ENCODE measurements around the gene BMPR2.

GRCh38 chr2:202490479-202490878 lies 114.4 kb downstream of the BMPR2 start:
- TF ChIP-seq, protein P1, sequence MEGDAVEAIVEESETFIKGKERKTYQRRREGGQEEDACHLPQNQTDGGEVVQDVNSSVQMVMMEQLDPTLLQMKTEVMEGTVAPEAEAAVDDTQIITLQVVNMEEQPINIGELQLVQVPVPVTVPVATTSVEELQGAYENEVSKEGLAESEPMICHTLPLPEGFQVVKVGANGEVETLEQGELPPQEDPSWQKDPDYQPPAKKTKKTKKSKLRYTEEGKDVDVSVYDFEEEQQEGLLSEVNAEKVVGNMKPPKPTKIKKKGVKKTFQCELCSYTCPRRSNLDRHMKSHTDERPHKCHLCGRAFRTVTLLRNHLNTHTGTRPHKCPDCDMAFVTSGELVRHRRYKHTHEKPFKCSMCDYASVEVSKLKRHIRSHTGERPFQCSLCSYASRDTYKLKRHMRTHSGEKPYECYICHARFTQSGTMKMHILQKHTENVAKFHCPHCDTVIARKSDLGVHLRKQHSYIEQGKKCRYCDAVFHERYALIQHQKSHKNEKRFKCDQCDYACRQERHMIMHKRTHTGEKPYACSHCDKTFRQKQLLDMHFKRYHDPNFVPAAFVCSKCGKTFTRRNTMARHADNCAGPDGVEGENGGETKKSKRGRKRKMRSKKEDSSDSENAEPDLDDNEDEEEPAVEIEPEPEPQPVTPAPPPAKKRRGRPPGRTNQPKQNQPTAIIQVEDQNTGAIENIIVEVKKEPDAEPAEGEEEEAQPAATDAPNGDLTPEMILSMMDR (IDR thresholded peaks at IDR 0.05): no peak
- TF ChIP-seq EP300 (IDR thresholded peaks at IDR 0.05): no peak
- TF ChIP-seq POLR2A (IDR thresholded peaks at IDR 0.05): no peak

Data from sigmoid colon (tissue), 4 donors.